Measurements from ENCODE around the gene PHC2.

- TF ChIP-seq CTCF (IDR thresholded peaks at IDR 0.05) (no peak), POLR2A (IDR thresholded peaks at IDR 0.05) (no peak)
These were observed 28.8 kb upstream of the PHC2 start for GRCh38 chr1:33459691-33460090.
